ENCODE measurements around the gene TROAP.
"Not testable (repeated sequence)": the region's sequence is repeated elsewhere in the genome, so short reads cannot be mapped to it uniquely, and the experiment has no call there.

TROAP gene

DNA sequence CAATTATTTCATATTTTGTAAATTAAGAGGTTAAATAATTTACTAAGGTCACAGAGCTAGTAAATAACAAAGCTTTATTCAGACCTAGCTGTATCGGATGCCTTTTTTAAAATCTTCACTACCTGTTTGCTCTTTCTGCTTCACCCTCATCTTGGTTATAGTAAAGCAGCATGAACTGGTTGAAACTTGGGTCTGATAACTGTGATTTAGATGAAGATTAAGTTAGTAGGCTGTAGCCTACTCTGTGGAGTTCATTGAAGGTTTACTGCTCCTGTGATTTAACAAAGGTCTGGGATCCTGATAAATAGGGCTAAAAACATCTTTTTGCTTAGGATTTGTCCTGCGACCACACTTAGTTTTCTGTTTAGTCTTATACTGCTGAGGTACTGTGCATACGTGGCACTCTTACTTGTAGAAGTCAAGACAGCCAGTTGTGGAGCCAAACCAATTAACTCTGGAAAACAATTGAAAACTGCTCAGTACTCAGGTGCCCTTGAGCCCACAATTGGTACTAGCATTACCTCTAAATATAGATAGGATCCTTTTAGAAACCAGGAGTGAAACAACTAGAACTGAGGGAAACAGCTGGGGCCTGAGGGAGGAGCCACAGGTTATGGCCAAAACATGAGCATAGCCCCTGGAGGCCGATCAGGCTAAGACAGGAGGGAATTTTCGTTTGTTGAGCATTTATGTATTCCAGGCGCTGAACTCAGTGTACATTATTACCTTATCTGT, 46.5 kb downstream of the TROAP start:
- DNase-seq = no peak

DNA sequence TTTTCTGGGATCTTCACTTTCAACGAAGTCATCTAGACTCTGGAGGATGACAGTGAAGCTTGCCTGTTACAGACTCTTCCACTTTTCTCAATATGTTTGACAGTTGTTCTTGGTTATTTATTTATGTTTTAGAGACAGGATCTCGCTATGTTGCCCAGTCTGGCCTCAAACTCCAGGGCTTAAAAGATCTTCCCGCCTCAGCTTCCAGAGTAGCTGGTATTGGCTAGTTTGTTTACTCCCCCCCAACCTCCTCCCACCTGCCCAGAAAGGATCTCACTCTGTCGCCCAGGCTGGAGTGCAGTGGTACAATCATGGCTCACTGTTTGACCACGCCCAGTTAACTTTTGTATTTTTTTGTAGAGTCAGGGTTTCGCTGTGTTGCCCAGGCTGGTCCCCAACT, 47.5 kb downstream of the TROAP start:
- no peak for DNase-seq

DNA sequence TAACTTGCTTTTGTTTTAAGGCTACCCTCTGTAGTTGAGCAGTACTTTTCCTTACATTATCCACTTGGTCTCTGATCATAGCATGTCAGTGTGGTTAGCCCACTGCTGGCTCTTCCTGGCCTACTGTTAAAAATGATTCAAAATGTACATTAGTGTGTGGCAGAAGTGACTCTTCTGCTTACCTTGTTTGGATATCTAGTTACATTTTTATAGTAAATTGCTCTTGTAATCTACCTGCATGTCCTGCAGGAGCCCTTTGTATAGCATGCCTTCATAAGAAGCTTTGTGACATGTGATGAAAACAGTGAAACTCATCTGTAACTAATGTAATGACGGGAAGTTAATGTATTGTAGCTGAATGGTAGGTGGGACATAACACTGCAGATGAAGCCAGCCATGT, 52.4 kb downstream of the TROAP start:
- no peak for DNase-seq

DNA sequence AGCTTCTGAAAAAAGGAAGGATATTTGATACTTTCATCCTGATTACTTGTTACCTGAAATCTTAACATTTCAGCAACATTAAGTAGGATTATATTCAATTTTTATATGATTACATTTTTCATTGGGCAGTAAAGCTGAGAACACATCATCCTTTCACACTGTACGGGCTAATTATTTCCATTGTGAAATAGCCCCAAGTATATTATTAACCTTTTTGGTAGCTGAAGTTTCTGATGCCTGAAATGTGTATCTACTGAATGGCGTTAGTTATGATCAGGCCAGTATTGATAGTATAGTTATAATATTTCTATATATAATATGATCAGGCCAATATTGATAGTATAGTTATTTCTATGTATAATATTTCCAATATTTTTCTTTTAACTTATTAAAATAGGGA, 54.3 kb downstream of the TROAP start:
- no peak for DNase-seq

DNA sequence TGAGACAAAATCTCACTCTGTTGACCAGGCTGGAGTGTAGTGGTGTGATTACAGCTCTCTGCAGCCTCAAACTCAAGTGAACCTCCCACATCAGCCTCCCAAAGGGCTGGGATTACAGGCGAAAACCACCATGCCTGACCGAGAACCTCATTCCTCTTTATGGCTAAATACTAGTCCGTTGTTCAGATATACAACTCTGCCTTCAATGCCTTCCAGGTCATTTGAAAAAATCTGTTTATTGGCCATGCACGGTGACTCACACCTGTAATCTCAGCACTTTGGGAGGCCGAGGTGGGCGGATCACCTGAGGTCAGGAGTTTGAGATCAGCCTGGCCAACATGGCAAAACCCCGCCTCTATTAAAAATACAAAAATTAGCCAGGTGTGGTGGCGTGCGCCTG, 57.1 kb downstream of the TROAP start:
- not testable (repeated sequence) for DNase-seq

Data from stimulated activated CD4-positive, alpha-beta T cell treated with anti-CD3 and anti-CD28 coated beads, Interleukin-2, amount 100 ng/mL, for 48 hours (primary cell).